Activated CD4-positive, alpha-beta T cell treated with anti-CD3 and anti-CD28 coated beads, Interleukin-2, amount 10 ng/mL, durations not matched to agents 24 days and 14 days (primary cell): ENCODE measurements around the gene CFAP91. TPM values are rescaled to one million over a fixed set of nuclear protein-coding genes. Genes with fewer than 3 reads are reported as not detected.

ENCODE experiments used
- DNase-seq: peaks from one replicate; pipeline ENCODE4 v3.0.0; 2022
- H3K27ac Mint-ChIP-seq: one replicate; pipeline ENCODE4 v1.8.0; 2022; ENCODE audit warnings: mild to moderate bottlenecking, mixed read lengths
- H3K27me3 Mint-ChIP-seq: one replicate; pipeline ENCODE4 v1.8.0; 2022; ENCODE audit warnings: mixed read lengths
- H3K36me3 Mint-ChIP-seq: one replicate; pipeline ENCODE4 v1.8.0; 2022; ENCODE audit warnings: low read depth, mild to moderate bottlenecking, mixed read lengths
- H3K4me1 Mint-ChIP-seq: one replicate; pipeline ENCODE4 v1.8.0; 2021; ENCODE audit warnings: mixed read lengths
- H3K4me3 Mint-ChIP-seq: one replicate; pipeline ENCODE4 v1.8.0; 2022; ENCODE audit warnings: mild to moderate bottlenecking, moderate library complexity, mixed read lengths
- H3K9me3 Mint-ChIP-seq: one replicate; pipeline ENCODE4 v1.8.0; 2021; ENCODE audit warnings: mixed read lengths
- intact Hi-C: fragments of 100-400 bp; cut with micrococcal nuclease; formaldehyde crosslinking; loops from one replicate; pipeline ENCODE4 v1.15.1; 2023
- total RNA-seq: library from RNA; stranded (reverse); gene quantifications from 2 replicates; pipeline ENCODE4 v1.2.3, GENCODE V29; 2022

CFAP91 gene
- total RNA-seq, 1 donor from 2014 or later, result 0.26 TPM

DNA sequence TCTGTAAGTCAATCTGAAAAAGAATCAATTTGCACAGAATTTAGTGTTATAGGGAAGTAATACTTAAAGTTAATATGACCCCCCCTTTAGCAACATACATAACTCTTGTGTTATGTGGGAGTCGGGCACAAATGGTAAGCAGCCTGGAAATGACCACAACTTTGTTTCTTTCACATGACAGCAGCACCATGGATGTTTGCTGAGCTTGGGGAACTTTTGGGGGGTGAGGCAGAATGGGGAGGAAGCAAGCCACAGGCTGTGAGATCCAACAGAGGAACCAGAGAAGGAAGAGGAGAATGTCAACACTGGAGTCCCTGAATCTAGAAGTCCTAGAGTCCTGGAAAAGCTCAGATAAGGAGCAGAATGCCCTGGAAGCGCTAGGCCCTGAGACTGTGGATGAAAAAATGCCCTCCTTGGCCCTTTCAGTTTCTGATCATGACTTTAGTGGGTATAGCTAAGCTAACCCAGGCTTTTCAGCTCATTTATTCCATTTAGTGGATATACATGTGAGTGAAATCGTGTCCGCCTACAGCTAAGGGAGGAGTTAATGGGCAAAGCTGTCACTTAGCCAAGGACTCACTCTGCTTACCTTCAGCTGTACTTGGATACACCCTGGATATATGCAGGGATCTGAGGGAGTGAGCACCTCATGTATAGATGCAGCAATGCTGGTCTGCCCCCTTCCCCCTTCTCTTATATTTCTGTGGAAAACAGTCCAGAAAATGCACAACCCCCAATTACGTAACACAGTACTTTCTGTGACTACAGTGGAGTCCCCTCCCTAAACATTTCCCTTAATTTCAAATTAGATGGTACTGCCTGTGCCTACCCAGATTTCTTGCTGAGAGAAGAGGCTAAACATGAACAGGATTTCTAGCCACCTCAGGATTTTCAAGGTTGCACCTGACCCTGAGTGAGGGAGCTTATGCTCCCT, 39.1 kb downstream of the CFAP91 start:
- Mint-ChIP-seq H3K4me1 (peaks cover 3% of the 10 kb centered on the region), H3K4me3 (no peak overlapping the region), H3K27ac (no peak overlapping the region), H3K36me3 (no peaks in the 10 kb centered on the region), H3K9me3 (no peaks in the 10 kb centered on the region), H3K27me3 (peaks cover 35% of the 10 kb centered on the region)
- intact Hi-C loops, result no loop called here
- no peak for DNase-seq

- H3K9me3 Mint-ChIP-seq, result no peaks in the 10 kb centered on the region
- no peaks in the 10 kb centered on the region for H3K36me3 Mint-ChIP-seq
- peaks cover 38% of the 10 kb centered on the region for H3K27me3 Mint-ChIP-seq
- intact Hi-C loops, result no loop called here
- H3K27ac Mint-ChIP-seq, result no peak overlapping the region
- no peak overlapping the region for H3K4me3 Mint-ChIP-seq
- DNase-seq, result no peak
- peaks cover 3% of the 10 kb centered on the region for H3K4me1 Mint-ChIP-seq
These were observed 41.1 kb downstream of the CFAP91 start for GRCh38 chr3:119743921-119744320.

GRCh38 chr3:119745942-119746341, 43.1 kb downstream of the CFAP91 start:
- Mint-ChIP-seq H3K36me3 (no peaks in the 10 kb centered on the region), H3K9me3 (no peaks in the 10 kb centered on the region), H3K4me1 (peaks cover 3% of the 10 kb centered on the region), H3K4me3 (no peak overlapping the region), H3K27ac (no peak overlapping the region), H3K27me3 (peaks cover 34% of the 10 kb centered on the region)
- intact Hi-C loops, result no loop called here
- DNase-seq, result no peak

- DNase-seq, result no peak
- intact Hi-C loops, result no loop called here
- Mint-ChIP-seq H3K4me3 (no peak overlapping the region), H3K36me3 (no peaks in the 10 kb centered on the region), H3K9me3 (no peaks in the 10 kb centered on the region), H3K27ac (no peak overlapping the region), H3K4me1 (peaks cover 3% of the 10 kb centered on the region), H3K27me3 (peaks cover 32% of the 10 kb centered on the region)
These were observed 43.6 kb downstream of the CFAP91 start for GRCh38 chr3:119746423-119746822.

GRCh38 chr3:119747357-119747756, 44.5 kb downstream of the CFAP91 start:
- H3K4me1 Mint-ChIP-seq, result peaks cover 3% of the 10 kb centered on the region
- H3K9me3 Mint-ChIP-seq, result no peaks in the 10 kb centered on the region
- H3K4me3 Mint-ChIP-seq, result no peak overlapping the region
- no peak overlapping the region for H3K27ac Mint-ChIP-seq
- H3K36me3 Mint-ChIP-seq, result no peaks in the 10 kb centered on the region
- no peak for DNase-seq
- intact Hi-C loops, result no loop called here
- H3K27me3 Mint-ChIP-seq, result peaks cover 33% of the 10 kb centered on the region

- H3K9me3 Mint-ChIP-seq, result peaks cover 2% of the 10 kb centered on the region
- intact Hi-C loops, result no loop called here
These were observed 46.2 kb downstream of the CFAP91 start for GRCh38 chr3:119748991-119749390.

GRCh38 chr3:119751423-119751822, 48.6 kb downstream of the CFAP91 start:
- intact Hi-C loops, result no loop called here
- Mint-ChIP-seq H3K36me3 (no peaks in the 10 kb centered on the region), H3K4me3 (no peak overlapping the region), H3K27ac (no peak overlapping the region), H3K27me3 (peaks cover 42% of the 10 kb centered on the region), H3K4me1 (no peaks in the 10 kb centered on the region), H3K9me3 (peaks cover 9% of the 10 kb centered on the region)
- DNase-seq, result no peak

More at GRCh38 chr3:119748991-119749390, 46.2 kb downstream of the CFAP91 start:
- Mint-ChIP-seq H3K27me3 (peaks cover 35% of the 10 kb centered on the region), H3K36me3 (no peaks in the 10 kb centered on the region), H3K4me1 (no peaks in the 10 kb centered on the region), H3K4me3 (no peak overlapping the region), H3K27ac (no peak overlapping the region)
- DNase-seq, result no peak

Other genes with a start within 250 kb of the CFAP91 start
- 44.0 and 52.2 TPM in 2 replicates for gene TMEM39A, start 239.4 kb upstream of the CFAP91 start, total RNA-seq
- gene POGLUT1, start 234.1 kb upstream of the CFAP91 start, total RNA-seq, result 23.9 and 25.6 TPM in 2 replicates
- gene TIMMDC1, start 204.5 kb upstream of the CFAP91 start, total RNA-seq, result 113 and 117 TPM in 2 replicates
- gene CD80, start 143.4 kb upstream of the CFAP91 start, total RNA-seq, result 12.5 and 13.0 TPM in 2 replicates
- gene ADPRH, start 123.5 kb upstream of the CFAP91 start, total RNA-seq, result 3.6 and 4.2 TPM in 2 replicates
- 0.26 and 0.31 TPM in 2 replicates for gene PLA1A, start 105.1 kb upstream of the CFAP91 start, total RNA-seq
- gene POPDC2, start 42.4 kb upstream of the CFAP91 start, total RNA-seq, result 0.63 and 0.66 TPM in 2 replicates
- gene COX17, start 25.6 kb upstream of the CFAP91 start, total RNA-seq, result 61.0 and 70.0 TPM in 2 replicates
- gene NR1I2, start 79.1 kb downstream of the CFAP91 start, total RNA-seq, result 0.16 and 0.17 TPM in 2 replicates